ENCODE data around the gene SDK2.

GRCh38 chr17:73447319-73447718, 196.9 kb downstream of the SDK2 start:
- TF ChIP-seq POLR2AphosphoS2 (conservative IDR thresholded peaks at IDR 0.05; ENCODE audit: low read length) (no peak), CEBPB (IDR thresholded peaks at IDR 0.05) (no peak), POLR2A (IDR thresholded peaks at IDR 0.05; ENCODE audit: low read length) (no peak), CTCF (IDR thresholded peaks at IDR 0.05) (no peak), RFX5 (IDR thresholded peaks at IDR 0.05) (no peak), RCOR1 (IDR thresholded peaks at IDR 0.05; ENCODE audit: low read depth, low read length) (no peak), CHD4 (IDR thresholded peaks at IDR 0.05; ENCODE audit: borderline replicate concordance) (no peak)
- TF ChIP-seq, protein P1, sequence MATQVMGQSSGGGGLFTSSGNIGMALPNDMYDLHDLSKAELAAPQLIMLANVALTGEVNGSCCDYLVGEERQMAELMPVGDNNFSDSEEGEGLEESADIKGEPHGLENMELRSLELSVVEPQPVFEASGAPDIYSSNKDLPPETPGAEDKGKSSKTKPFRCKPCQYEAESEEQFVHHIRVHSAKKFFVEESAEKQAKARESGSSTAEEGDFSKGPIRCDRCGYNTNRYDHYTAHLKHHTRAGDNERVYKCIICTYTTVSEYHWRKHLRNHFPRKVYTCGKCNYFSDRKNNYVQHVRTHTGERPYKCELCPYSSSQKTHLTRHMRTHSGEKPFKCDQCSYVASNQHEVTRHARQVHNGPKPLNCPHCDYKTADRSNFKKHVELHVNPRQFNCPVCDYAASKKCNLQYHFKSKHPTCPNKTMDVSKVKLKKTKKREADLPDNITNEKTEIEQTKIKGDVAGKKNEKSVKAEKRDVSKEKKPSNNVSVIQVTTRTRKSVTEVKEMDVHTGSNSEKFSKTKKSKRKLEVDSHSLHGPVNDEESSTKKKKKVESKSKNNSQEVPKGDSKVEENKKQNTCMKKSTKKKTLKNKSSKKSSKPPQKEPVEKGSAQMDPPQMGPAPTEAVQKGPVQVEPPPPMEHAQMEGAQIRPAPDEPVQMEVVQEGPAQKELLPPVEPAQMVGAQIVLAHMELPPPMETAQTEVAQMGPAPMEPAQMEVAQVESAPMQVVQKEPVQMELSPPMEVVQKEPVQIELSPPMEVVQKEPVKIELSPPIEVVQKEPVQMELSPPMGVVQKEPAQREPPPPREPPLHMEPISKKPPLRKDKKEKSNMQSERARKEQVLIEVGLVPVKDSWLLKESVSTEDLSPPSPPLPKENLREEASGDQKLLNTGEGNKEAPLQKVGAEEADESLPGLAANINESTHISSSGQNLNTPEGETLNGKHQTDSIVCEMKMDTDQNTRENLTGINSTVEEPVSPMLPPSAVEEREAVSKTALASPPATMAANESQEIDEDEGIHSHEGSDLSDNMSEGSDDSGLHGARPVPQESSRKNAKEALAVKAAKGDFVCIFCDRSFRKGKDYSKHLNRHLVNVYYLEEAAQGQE (IDR thresholded peaks at IDR 0.05), result no peak

Measured in A549 (cell line).